ENCODE data around the gene PGAM5. TPM values are rescaled to one million over a fixed set of nuclear protein-coding genes. Genes with fewer than 3 reads are reported as not detected.
A peak's percentile ranks its signal among the peaks of the same experiment; 100 is the strongest.

PGAM5 gene
- total and polyA plus RNA-seq, 9 of the 15 experiments (the other 6 are each of a cell fraction or from before 2014, with no cell fraction given), result 7.4 to 121 (median 69.5) TPM

DNA sequence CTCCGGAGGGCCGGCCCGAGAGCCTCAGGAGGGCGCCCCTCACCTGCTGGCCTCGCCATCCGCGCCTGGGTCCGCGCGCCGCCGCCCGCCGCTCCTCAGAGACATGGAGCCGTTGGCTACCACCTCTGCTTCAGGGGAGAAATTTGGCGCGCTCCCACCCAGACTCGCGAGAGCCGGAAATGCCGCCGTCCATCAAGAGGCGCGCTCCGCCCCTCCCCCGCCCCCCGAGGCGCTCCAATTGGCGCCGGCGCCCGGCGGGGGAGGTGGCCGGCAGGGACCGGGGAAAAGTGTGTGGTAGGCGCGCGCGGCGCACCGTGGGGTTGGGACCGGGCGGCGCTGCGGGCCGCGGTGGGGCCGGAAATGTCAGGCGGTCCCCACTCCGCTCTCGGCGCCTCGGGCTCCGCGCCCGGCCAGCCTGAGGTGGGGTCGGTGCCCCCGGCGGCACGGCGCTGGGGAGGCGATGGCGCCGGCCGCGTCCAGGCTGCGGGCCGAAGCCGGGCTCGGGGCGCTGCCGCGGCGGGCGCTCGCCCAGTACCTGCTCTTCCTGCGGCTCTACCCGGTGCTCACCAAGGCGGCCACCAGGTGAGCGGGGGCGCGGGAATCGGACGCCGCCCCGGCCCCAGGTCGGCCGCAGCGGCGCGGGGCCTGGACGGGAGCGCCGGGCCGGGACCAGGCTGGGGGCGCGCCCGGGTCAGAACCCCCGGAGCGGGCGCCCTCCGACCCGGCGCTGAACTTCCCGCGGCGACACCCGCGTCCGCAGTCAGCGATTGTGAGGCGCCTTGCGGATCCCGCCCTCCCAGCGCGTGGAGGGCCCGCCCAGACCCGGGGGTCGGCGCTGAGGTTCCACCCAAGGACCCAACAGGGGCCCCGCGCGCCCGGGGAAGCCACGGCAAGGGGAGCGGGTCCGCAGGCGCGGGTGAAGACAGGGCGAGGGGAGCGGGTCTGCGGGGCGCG lies 23.2 kb upstream of the PGAM5 start, which contains the start of the genes POLE and PXMP2 (continued):
- peak; percentile 96 for TF ChIP-seq NEUROD1 (IDR thresholded peaks at IDR 0.05; ENCODE audit: borderline replicate concordance, low read depth, low read length, partially characterized antibody)
- TF ChIP-seq SAP30 (IDR thresholded peaks at IDR 0.05; ENCODE audit: borderline replicate concordance, insufficient read depth, low read depth, low read length, poor library complexity, severe bottlenecking), result peak; percentile 89
- TF ChIP-seq POLR2B (IDR thresholded peaks at IDR 0.05; ENCODE audit: low read depth, partially characterized antibody), result peak; percentile 46
- no peak for TF ChIP-seq XRCC4 (IDR thresholded peaks at IDR 0.05; ENCODE audit: extremely low read depth, insufficient read depth, insufficient read length)
- peak; percentile 94 for TF ChIP-seq CCNT2 (IDR thresholded peaks at IDR 0.05; ENCODE audit: borderline replicate concordance, extremely low read depth, insufficient read length, low read depth, low read length)
- TF ChIP-seq MTA1 (IDR thresholded peaks at IDR 0.05; ENCODE audit: borderline replicate concordance), result no peak
- TF ChIP-seq XRCC5 (IDR thresholded peaks at IDR 0.05; ENCODE audit: low read depth, low read length), result peak; percentile 69; the same call in 1 of the 2 replicates
- TF ChIP-seq, protein P1, sequence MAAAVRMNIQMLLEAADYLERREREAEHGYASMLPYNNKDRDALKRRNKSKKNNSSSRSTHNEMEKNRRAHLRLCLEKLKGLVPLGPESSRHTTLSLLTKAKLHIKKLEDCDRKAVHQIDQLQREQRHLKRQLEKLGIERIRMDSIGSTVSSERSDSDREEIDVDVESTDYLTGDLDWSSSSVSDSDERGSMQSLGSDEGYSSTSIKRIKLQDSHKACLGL (CRISPR knock-in tag; IDR thresholded peaks at IDR 0.05; ENCODE audit: borderline replicate concordance, poor library complexity, severe bottlenecking), result no peak
- TF ChIP-seq, protein P2, sequence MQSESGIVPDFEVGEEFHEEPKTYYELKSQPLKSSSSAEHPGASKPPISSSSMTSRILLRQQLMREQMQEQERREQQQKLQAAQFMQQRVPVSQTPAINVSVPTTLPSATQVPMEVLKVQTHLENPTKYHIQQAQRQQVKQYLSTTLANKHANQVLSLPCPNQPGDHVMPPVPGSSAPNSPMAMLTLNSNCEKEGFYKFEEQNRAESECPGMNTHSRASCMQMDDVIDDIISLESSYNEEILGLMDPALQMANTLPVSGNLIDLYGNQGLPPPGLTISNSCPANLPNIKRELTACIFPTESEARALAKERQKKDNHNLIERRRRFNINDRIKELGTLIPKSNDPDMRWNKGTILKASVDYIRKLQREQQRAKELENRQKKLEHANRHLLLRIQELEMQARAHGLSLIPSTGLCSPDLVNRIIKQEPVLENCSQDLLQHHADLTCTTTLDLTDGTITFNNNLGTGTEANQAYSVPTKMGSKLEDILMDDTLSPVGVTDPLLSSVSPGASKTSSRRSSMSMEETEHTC (IDR thresholded peaks at IDR 0.05), result no peak
- TF ChIP-seq, protein P3, sequence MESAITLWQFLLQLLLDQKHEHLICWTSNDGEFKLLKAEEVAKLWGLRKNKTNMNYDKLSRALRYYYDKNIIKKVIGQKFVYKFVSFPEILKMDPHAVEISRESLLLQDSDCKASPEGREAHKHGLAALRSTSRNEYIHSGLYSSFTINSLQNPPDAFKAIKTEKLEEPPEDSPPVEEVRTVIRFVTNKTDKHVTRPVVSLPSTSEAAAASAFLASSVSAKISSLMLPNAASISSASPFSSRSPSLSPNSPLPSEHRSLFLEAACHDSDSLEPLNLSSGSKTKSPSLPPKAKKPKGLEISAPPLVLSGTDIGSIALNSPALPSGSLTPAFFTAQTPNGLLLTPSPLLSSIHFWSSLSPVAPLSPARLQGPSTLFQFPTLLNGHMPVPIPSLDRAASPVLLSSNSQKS (CRISPR knock-in tag; IDR thresholded peaks at IDR 0.05), result no peak
- TF ChIP-seq BRD9 (IDR thresholded peaks at IDR 0.05; ENCODE audit: low read depth, partially characterized antibody), result no peak
- peak in 1 of 2 experiments; percentile 74; a peak in 3 of 4 replicates for TF ChIP-seq SIN3A (IDR thresholded peaks at IDR 0.05; ENCODE audit: borderline replicate concordance in 2 of 2, control insufficient read depth in 1 of 2, low read depth in 2 of 2, low read length in 2 of 2)
- TF ChIP-seq RBM25 (IDR thresholded peaks at IDR 0.05; ENCODE audit: low read depth, low read length, severe bottlenecking), result peak; percentile 99
- peak; percentile 68; the same call in 1 of the 2 replicates for TF ChIP-seq JUND (IDR thresholded peaks at IDR 0.05; ENCODE audit: borderline replicate concordance, low read depth, low read length)
- TF ChIP-seq JUND (tag; IDR thresholded peaks at IDR 0.05; ENCODE audit: borderline replicate concordance, low read depth, low read length), result no peak; the same call in 2 of the 3 replicates
- TF ChIP-seq, protein P4, sequence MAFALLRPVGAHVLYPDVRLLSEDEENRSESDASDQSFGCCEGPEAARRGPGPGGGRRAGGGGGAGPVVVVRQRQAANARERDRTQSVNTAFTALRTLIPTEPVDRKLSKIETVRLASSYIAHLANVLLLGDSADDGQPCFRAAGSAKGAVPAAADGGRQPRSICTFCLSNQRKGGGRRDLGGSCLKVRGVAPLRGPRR (CRISPR knock-in tag; IDR thresholded peaks at IDR 0.05), result no peak
- TF ChIP-seq ATF1 (CRISPR knock-in tag; IDR thresholded peaks at IDR 0.05), result no peak
- TF ChIP-seq ATF1 (tag; IDR thresholded peaks at IDR 0.05), result peak; percentile 41
- TF ChIP-seq, protein P5, sequence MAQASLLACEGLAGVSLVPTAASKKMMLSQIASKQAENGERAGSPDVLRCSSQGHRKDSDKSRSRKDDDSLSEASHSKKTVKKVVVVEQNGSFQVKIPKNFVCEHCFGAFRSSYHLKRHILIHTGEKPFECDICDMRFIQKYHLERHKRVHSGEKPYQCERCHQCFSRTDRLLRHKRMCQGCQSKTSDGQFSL (CRISPR knock-in tag; IDR thresholded peaks at IDR 0.05), result peak; percentile 46; the same call in 1 of the 2 replicates
- TF ChIP-seq, protein P5 (tag; IDR thresholded peaks at IDR 0.05), result no peak
- no peak for TF ChIP-seq OTX1 (CRISPR knock-in tag; IDR thresholded peaks at IDR 0.05)
- TF ChIP-seq CBX1 (IDR thresholded peaks at IDR 0.05; ENCODE audit: low read depth), result 0 out of 2 replicates have a peak, but pooled peaks have one; percentile 41
